EH (cell line): Measurements from ENCODE around the gene LASP1NB.
"Not testable (repeated sequence)": the region's sequence is repeated elsewhere in the genome, so short reads cannot be mapped to it uniquely, and the experiment has no call there.

Experiments used
- DNase-seq: peaks from one replicate; pipeline ENCODE4 v3.0.0-alpha.2; 2015; ENCODE audit warnings: low read depth

LASP1NB gene

DNA sequence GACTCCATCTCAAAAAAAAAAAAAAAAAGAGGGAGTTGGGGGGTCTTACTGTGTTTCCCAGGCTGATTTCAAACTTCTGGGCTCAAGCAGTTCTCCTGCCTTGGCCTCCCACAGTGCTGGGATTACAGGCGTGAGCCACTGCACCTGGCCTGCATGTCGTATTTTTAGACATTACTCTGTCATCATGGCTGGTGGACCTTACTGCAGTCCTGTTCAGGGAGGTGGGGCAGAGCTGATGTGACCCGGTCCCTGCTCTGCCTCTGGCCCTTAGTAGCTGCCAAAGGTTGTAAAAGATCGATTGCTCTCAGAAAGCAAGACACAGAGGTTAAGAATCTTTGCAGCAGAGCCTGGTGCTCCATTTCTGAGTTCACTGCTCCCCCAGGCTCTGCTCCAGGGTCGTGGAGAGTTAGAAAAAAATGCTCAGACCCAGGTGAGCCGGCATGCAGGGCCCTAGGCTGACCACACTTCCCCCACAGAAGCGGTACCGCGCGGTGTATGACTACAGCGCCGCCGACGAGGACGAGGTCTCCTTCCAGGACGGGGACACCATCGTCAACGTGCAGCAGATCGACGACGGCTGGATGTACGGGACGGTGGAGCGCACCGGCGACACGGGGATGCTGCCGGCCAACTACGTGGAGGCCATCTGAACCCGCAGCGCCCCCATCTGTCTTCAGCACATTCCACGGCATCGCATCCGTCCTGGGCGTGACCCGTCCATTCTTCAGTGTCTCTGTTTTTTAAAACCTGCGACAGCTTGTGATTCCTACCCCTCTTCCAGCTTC lies 7.1 kb upstream of the LASP1NB start:
- DNase-seq, result no peak

DNA sequence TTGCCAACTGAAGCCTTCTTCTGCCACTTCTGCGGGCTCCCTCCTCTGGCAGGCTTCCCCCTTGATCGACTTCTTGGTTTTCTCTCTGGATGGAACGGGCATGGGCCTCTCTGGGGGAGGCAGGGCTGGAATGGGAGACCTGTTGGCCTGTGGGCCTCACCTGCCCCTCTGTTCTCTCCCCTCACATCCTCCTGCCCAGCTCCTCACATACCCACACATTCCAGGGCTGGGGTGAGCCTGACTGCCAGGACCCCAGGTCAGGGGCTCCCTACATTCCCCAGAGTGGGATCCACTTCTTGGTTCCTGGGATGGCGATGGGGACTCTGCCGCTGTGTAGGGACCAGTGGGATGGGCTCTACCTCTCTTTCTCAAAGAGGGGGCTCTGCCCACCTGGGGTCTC lies 6.5 kb upstream of the LASP1NB start:
- no peak for DNase-seq

DNA sequence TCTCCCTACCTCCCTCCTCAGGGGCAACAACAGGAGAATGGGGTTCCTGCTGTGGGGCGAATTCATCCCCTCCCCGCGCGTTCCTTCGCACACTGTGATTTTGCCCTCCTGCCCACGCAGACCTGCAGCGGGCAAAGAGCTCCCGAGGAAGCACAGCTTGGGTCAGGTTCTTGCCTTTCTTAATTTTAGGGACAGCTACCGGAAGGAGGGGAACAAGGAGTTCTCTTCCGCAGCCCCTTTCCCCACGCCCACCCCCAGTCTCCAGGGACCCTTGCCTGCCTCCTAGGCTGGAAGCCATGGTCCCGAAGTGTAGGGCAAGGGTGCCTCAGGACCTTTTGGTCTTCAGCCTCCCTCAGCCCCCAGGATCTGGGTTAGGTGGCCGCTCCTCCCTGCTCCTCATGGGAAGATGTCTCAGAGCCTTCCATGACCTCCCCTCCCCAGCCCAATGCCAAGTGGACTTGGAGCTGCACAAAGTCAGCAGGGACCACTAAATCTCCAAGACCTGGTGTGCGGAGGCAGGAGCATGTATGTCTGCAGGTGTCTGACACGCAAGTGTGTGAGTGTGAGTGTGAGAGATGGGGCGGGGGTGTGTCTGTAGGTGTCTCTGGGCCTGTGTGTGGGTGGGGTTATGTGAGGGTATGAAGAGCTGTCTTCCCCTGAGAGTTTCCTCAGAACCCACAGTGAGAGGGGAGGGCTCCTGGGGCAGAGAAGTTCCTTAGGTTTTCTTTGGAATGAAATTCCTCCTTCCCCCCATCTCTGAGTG lies 5.9 kb upstream of the LASP1NB start:
- DNase-seq, result no peak

DNA sequence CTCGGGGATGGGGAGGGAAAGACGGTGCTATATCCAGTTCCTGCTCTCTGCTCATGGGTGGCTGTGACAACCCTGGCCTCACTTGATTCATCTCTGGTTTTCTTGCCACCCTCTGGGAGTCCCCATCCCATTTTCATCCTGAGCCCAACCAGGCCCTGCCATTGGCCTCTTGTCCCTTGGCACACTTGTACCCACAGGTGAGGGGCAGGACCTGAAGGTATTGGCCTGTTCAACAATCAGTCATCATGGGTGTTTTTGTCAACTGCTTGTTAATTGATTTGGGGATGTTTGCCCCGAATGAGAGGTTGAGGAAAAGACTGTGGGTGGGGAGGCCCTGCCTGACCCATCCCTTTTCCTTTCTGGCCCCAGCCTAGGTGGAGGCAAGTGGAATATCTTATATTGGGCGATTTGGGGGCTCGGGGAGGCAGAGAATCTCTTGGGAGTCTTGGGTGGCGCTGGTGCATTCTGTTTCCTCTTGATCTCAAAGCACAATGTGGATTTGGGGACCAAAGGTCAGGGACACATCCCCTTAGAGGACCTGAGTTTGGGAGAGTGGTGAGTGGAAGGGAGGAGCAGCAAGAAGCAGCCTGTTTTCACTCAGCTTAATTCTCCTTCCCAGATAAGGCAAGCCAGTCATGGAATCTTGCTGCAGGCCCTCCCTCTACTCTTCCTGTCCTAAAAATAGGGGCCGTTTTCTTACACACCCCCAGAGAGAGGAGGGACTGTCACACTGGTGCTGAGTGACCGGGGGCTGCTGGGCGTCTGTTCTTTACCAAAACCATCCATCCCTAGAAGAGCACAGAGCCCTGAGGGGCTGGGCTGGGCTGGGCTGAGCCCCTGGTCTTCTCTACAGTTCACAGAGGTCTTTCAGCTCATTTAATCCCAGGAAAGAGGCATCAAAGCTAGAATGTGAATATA lies 4.8 kb upstream of the LASP1NB start:
- DNase-seq, result no peak

DNA sequence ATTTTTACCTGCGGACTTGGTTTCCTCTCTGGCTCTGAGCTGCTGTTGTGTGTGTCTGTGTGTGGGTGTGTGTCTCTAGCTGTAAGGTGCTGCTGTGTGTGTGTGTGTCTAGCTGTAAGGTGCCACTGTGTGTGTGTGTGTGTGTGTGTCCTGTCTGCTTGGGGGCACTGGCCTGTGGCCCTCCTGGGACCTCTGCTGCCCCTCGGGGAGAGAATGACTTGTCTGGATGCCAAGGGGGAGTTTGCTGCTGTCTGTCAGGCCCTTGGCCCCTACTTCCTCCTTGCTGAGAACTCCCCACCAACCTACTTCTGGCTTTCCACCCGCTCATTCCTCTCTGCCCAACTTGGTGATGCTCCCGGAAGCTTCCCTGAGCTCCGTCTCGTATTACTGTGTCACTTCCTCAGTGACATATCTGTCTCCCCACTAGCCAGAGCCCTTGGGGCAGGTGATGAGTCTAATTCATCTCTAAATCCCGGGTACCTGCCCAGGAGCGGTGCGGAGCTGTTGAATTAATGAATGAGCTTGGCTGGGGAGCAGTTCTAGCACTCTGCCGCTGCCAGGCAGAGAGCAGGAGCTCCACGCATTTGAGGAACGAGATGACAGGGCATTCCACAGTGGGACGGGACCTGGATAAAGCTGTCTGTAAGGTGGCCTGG lies 3.5 kb upstream of the LASP1NB start:
- DNase-seq, result peak; percentile 50

DNA sequence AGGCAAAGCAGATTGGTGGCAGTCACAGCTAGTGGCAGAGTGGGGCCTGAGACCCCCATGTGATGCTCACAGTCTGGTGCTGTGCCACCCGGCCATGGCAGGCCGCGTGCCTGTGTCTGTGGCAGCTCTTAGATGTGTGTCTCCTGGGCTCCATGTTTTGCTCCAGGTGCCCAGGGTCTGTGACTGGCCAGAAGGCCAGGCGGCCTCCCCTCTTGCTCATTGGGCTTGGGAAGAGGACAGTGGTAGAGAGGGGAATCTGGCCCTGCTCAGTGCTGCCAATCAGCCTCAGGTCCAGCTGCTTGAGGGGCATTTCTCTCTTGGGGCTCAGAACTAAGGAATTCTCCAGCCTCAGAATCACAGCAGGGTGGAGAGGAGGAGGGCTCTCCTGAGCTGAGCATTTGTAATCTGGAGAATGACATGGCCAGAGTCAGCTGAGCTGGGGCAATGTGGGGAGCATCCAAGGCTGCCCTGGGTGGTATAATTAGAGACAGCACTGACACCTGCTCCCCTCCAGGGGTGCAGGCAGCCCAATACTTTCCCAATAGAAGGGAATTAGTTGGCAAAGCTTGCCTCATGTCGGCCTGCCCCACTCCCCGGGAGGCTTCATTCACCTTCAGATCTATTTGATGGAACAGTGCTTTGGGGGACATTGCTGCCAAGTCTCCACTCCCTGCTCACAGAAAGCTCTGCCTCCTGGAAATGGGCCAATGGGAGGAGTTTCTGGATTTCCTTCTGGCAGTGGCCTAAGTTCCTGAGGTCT lies 2.7 kb upstream of the LASP1NB start:
- peak; percentile 80 for DNase-seq

DNA sequence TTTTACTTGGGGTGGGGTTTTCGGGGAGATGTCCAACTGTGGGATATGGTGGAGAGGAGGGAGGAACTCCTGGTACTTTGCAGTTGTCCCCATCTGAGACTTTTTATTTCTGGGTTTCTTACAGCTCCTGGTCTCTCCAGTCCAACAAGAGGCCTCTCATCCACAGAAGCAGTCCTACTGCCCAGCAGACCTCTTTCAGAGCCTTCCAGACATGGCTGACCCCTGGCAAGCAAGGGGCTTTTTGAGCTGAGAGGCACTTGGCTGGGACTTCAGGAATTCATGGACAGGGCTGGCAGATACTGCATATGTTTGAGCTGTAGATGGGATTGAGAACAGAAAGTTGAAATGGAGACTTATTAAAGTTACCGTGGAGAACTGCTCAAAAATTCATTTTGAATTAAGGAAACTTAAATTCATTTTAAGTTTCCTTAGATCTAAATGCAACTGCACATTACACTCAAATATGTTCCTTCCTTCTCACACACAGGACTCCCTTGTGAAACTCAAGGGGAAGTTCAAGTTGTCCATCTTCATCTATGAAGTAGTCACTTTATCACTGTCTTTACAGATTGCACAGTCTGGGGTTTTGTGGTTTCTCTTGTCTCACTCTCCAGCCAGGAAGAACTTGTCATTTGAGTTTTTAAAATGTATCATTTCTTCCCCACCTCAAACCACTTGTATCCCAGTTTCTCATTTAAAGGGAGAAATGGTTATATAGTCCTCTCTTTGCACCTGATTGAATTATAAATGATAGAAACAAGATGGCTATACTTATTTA lies 1.1 kb downstream of the LASP1NB start:
- DNase-seq, result peak; percentile 47

DNA sequence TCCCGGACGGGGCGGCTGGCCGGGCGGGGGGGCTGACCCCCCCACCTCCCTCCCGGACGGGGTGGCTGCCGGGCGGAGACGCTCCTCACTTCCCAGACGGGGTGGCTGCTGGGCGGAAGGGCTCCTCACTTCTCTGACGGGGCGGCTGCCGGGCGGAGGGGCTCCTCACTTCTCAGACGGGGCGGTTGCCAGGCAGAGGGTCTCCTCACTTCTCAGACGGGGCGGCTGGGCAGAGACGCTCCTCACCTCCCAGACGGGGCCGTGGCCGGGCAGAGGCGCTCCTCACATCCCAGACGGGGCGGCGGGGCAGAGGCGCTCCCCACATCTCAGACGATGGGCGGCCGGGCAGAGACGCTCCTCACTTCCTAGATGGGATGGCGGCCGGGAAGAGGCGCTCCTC lies 5.4 kb downstream of the LASP1NB start:
- not testable (repeated sequence) for DNase-seq

DNA sequence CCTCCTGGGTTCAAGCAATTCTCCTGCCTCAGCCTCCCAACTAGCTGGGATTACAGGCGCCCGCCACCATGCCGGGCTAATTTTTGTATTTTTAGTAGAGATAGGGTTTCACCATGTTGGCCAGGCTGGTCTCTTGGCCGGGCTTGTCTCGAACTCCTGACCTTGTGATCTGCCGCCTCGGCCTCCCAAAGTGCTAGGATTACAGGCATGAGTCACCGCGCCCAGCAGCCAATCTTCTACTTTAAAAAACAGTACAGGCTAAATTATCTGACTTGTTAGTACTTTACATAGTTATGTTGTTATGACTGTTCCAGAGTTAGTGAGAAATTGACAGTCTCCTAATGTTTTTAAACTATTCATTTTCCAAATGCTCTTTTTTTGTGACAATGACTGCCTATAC lies 8.5 kb downstream of the LASP1NB start:
- peak; percentile 51 for DNase-seq

DNA sequence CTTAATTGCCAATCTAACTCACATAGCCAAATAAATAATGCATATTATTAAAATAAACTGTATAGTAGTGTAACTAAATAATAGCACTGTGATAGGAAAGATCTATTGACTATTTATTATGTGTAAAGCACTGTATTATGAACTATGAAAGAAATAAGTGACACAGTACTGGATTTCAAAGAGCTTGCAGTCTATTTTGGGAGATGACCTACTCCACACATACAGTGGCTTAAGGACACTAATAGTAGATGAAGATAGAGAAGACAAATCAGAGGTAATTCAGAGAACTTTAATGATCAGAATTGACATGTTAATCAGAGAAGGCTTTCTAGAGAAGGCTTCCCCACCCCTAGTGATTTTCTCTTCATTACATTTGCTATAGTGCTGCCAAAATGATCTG lies 14.6 kb downstream of the LASP1NB start:
- no peak for DNase-seq

DNA sequence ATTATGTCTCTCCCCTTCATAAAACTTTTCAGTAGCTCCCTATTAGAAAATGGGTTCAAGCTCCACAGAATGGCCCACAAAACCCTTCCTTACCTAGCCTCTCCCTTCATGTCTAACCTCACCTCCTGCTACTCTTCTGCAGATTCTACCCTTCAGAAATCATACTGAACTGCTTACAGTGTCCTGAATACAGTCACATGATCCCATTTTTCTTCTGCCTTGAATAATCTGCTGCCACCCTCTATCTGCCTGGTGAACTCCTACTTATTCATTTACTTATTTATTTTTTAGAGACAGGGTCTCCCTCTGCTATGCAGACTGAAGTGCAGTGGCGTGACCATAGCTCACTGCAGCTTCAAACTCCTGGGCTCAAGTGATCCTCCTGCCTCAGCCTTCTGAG lies 15.0 kb downstream of the LASP1NB start:
- no peak for DNase-seq

DNA sequence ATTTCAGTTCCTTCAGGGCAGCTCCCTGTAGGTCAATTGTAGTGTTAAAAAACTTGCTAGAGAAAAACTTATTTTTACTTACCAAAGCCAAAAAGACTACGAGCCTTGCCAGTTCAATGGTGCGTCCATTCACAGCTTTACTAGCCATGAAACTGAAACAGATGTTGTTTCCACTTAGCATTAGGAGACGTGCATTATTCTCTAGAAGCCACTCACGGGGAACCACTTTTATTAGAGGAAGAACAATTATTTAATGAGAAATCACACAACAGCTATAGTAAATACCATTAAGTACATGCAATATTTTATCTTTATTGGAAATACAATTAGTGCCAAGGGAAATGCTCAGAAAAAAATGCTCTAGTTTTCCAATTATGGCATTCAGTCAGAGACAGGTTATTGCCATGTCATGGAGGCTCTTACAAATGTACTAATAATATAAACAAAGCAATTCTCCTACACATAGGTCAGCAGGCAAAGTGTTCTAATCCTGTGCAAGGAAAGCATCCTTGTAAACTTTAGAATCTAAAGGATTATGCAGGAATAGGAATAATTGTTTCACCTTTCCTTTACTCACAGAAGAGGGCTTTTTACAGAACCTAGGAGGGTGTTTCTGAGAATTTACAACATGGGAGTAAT lies 17.4 kb downstream of the LASP1NB start:
- DNase-seq, result peak; percentile 22

DNA sequence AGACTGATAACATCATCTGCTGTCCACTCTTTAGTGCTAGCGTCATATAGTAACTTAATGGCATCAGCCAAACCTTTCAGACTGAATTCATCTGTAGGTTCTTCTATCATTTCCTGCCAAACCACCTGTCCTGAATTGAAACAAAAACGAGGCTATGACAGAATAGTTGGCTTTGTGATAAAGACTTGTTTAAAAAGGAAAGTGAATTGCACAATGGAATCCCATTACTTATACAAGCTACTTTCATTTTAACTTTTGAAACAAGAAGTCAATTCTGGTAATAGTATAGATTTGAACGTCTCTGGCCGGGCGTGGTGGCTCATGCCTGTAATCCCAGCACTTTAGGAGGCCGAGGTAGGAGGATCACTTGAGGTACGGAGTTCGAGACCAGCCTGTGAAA lies 18.2 kb downstream of the LASP1NB start:
- DNase-seq, result no peak

DNA sequence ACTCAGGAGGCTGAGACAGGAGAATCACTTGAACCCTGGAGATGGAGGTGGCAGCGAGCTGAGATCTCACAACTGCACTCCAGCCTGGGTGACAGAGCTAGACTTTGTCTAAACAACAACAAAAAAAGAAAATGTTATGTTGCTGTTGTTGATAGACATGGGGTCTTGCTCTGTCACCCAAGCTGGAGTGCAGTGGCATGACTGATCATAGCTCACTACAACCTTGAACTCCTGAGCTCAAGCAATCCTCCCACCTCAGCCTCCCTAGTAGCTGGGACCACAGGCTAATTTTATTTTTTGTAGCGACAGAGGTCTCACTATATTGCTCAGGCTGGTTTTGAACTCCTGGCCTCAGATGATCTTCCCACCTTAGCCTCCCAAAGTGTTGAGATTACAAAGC lies 21.8 kb downstream of the LASP1NB start:
- DNase-seq, result no peak

DNA sequence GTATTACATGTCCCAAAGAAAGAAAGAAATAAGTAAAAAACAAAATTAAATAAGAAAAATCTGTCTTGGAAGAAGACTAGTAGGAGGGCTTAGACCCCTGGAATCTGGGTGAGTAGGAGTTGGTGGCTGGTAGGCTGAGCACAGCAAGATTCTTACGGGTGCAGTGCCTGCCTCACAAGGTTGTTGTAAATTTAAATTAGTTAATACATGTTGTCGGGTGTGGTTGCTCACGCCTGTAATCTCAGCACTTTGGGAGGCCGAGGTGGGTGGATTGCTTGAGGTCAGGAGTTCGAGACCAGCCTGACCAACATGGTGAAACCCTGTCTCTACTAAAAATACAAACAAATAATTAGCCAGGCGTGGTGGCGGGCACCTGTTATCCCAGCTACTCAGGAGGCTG lies 28.4 kb downstream of the LASP1NB start:
- not testable (repeated sequence) for DNase-seq

DNA sequence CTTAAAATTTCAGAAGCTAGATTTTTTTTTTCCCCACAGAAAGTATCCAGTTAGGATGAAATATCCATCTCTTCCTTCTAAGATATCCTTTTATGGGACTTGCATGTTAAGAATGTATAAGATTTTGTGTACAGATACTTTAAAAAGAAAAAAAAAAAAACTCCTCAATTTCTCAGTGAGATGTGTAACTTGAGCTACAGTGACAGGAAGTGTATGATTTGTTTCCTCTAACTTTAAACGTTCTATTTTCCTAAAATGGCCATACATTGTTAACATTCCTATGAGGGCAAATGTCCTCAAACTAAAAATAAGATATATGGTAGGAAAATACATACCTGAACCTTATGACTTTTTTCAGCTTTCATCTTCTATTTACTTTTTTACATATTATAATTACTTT lies 32.9 kb downstream of the LASP1NB start:
- DNase-seq, result peak; percentile 80

DNA sequence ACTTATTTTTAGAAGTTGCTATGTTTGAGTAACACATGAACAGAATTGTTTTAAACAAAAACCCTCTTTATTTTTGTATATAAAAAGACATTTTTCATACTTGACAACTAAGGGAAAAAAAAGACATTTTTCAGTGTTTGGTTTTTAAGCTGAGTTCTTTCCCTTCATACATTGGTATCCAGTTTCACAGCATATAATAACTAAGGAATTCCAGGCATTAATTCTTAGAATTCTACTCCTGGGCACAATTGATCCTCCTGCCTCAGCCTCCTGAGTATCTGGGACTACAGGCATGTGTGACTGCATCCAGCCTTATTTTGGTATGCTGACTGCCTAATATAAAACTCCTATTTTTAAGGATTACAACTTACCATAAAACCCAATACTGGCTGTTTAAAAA lies 33.3 kb downstream of the LASP1NB start:
- DNase-seq, result peak; percentile 90

DNA sequence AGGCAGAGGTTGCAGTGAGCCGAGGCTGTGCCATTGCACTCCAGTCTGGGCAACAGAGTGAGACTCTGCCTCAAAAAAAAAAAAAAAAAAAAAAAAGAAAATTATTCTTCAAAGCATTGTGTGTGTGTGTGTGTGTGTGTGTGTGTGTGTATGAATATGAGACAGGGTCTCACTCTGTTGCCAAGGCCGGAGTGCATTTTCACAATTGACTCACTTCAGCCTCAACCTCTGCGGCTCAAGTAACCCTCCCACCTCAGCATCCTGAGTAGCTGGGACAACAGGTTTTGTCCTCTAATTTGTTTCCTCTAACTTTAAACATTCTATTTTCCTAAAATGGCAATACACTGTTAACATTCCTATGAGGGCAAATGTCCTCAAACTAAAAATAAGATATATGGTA lies 34.1 kb downstream of the LASP1NB start:
- DNase-seq, result no peak

DNA sequence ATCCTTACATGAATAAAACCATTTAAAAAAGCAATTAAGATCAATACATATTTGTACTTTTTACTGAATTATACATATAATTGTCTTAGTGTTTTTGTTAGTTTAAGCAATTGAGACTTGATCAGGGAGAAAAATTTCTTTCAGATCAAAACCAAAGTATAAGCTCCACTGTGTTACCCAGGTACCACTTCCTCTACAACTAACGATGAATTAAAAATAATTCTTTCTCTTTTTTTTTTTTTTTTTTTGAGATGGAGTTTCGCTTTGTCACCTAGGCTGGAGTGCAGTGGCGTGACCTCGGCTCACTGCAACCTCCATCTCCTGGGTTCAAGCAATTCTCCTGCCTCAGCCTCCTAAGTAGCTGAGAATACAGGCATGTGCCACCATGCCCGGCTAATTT lies 35.0 kb downstream of the LASP1NB start:
- DNase-seq, result no peak

DNA sequence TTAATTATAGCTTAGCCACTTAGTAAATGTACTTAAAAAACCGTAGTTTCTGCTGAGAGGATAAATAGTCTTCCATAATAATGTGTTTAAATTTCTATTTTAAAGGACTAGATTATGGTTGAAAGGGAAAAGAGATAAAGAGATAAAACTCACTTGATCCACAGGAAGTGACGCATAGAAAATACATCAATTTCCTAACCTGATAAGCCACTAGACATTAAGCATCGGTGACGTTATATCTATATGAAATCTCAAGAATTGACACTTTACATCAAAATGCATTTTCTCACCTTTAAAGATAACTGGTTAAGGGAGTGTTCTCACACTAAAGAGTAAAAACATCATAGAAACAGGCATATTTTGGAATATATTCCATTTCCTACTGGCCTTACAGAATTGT lies 36.0 kb downstream of the LASP1NB start:
- DNase-seq, result no peak
